K562 (cell line): ENCODE measurements around the gene LRRC8E. TPM values are rescaled to one million over a fixed set of nuclear protein-coding genes. Genes with fewer than 3 reads are reported as not detected.
A peak's percentile ranks its signal among the peaks of the same experiment; 100 is the strongest.

ENCODE experiments used
- CTCF ChIP-seq, 3 experiments: IDR thresholded peaks in 2 of 3; conservative IDR thresholded peaks in 1 of 3; 2 replicates each; pipeline ENCODE4 v1.5.1; 2011 to 2012; ENCODE audit warnings: low read length in 3 of 3, mild to moderate bottlenecking in 3 of 3, control low read depth in 2 of 3, improper control_type of control experiment in 1 of 3, inconsistent platforms in 1 of 3, low read depth in 1 of 3, mixed read lengths in 1 of 3, moderate library complexity in 1 of 3; ENCODE audit not compliant: insufficient read depth in 2 of 3
- E2F6 ChIP-seq, 2 experiments: IDR thresholded peaks; 2 replicates each; pipeline ENCODE4 v1.6.1; 2011; ENCODE audit warnings: borderline replicate concordance in 1 of 2, control low read depth in 1 of 2, low read depth in 1 of 2, low read length in 1 of 2, mild to moderate bottlenecking in 1 of 2, mixed read lengths in 1 of 2, moderate library complexity in 1 of 2; ENCODE audit not compliant: insufficient read depth in 1 of 2, insufficient read length in 1 of 2, poor library complexity in 1 of 2, severe bottlenecking in 1 of 2; ENCODE audit errors: extremely low read depth in 1 of 2
- ESRRB ChIP-seq: fragments of 250-450 bp; sonication (Bioruptor Pico); IDR thresholded peaks from 2 replicates; pipeline ENCODE4 v1.5.0; 2020; ENCODE audit warnings: mild to moderate bottlenecking, moderate library complexity, borderline replicate concordance
- GTF2F1 ChIP-seq: IDR thresholded peaks from 2 replicates; pipeline ENCODE4 v1.6.1; 2011; ENCODE audit warnings: low read depth, low read length, improper control_type of control experiment
- LCOR ChIP-seq: sonication (generic); formaldehyde crosslinking; IDR thresholded peaks from 2 replicates; pipeline ENCODE4 v1.8.0; 2022; ENCODE audit warnings: mild to moderate bottlenecking, missing genetic modification reagents
- NFIX ChIP-seq: fragments of 250-450 bp; sonication (Bioruptor Pico); IDR thresholded peaks from 2 replicates; pipeline ENCODE4 v1.4.0; 2020; ENCODE audit warnings: low read depth, mild to moderate bottlenecking, moderate library complexity
- PKNOX1 ChIP-seq: fragments of 450-650 bp; IDR thresholded peaks from 2 replicates; pipeline ENCODE4 v1.6.1; 2016
- REST ChIP-seq, 2 experiments: fragments of 450-650 bp; formaldehyde crosslinking in 1 of 2; IDR thresholded peaks; 2 replicates each; pipeline versions ENCODE4 v1.4.0 to v1.6.1; 2014 to 2020; ENCODE audit warnings: mild to moderate bottlenecking in 2 of 2, borderline replicate concordance in 1 of 2, low read depth in 1 of 2
- ZBTB1 ChIP-seq: sonication (generic); formaldehyde crosslinking; IDR thresholded peaks from 2 replicates; pipeline ENCODE4 v1.8.1; 2023; ENCODE audit warnings: missing genetic modification reagents, low read depth, mild to moderate bottlenecking, borderline replicate concordance
- ZNF121 ChIP-seq: sonication (generic); formaldehyde crosslinking; conservative IDR thresholded peaks from 2 replicates; pipeline ENCODE4 v1.8.0; 2022; ENCODE audit warnings: missing genetic modification reagents
- ZNF217 ChIP-seq: sonication (generic); formaldehyde crosslinking; IDR thresholded peaks from 2 replicates; pipeline ENCODE4 v1.8.0; 2022; ENCODE audit warnings: mild to moderate bottlenecking, missing genetic modification reagents
- ZNF445 ChIP-seq: fragments of 250-450 bp; sonication (Bioruptor Pico); IDR thresholded peaks from 2 replicates; pipeline ENCODE4 v1.4.0; 2020; ENCODE audit warnings: low read depth, mild to moderate bottlenecking, moderate library complexity
- ZNF584 ChIP-seq: fragments of 200-800 bp; sonication (Bioruptor generic); IDR thresholded peaks from 2 replicates; pipeline ENCODE4 v1.6.1; 2016; ENCODE audit warnings: low read depth, mild to moderate bottlenecking, missing genetic modification characterization, missing compliant biosample characterization
- polyA plus RNA-seq, 8 experiments: library from polyadenylated mRNA; depleted of rRNA in 4 of 8; stranded (reverse) in 5 of 8; unstranded in 3 of 8; fragments of >200 nt; fragmentation: Nextera tagmentation in 2 of 8; fragmentation: Illumina TruSeq in 1 of 8; extraction: Ambion mirVana in 2 of 8; extraction: Trizol in 1 of 8; gene quantifications; 2 replicates each; pipeline versions ENCODE4 v1.2.1 to v1.2.3, GENCODE V29; 2011 to 2014; ENCODE audit warnings: inconsistent platforms in 1 of 8, missing spikeins in 1 of 8
- total RNA-seq, 7 experiments: library from RNA; depleted of rRNA in 6 of 7; stranded (reverse); fragments of >200 nt in 6 of 7; fragmentation: Illumina TruSeq in 2 of 7; extraction: Trizol in 2 of 7; gene quantifications; 2 replicates each; pipeline versions ENCODE4 v1.2.1 to v1.2.3, GENCODE V29; 2011 to 2021; ENCODE audit warnings: low replicate concordance in 1 of 7

Gene LRRC8E
- total and polyA plus RNA-seq, 9 of the 15 experiments (the other 6 are each of a cell fraction or from before 2014, with no cell fraction given) = 0.08 to 5.7 (median 3.5) TPM; not detected in 1

- TF ChIP-seq PKNOX1 (no peak), ZNF584 (CRISPR knock-in tag) (no peak), REST (IDR thresholded peaks at IDR 0.05; ENCODE audit: borderline replicate concordance) (no peak), REST (CRISPR knock-in tag; IDR thresholded peaks at IDR 0.05; ENCODE audit: low read depth) (peak; percentile 62; the same call in 1 of the 2 replicates), ESRRB (CRISPR knock-in tag) (no peak), ZNF445 (CRISPR knock-in tag) (no peak), E2F6 (IDR thresholded peaks at IDR 0.05; ENCODE audit: borderline replicate concordance in 1 of 2, extremely low read depth in 1 of 2, insufficient read depth in 1 of 2, insufficient read length in 1 of 2, low read depth in 1 of 2, low read length in 1 of 2, poor library complexity in 1 of 2, severe bottlenecking in 1 of 2) (peak in 1 of 2 experiments; percentile 45), ZNF121 (no peak), ZBTB1 (CRISPR knock-in tag) (peak; percentile 79; the same call in 1 of the 2 replicates), ZNF217 (CRISPR knock-in tag) (no peak), CTCF (IDR thresholded peaks at IDR 0.05 in 2 of 3, conservative IDR thresholded peaks at IDR 0.05 in 1 of 3; ENCODE audit: insufficient read depth in 2 of 3, low read depth in 1 of 3, low read length in 3 of 3) (0 out of 6 replicates have a peak, but pooled peaks of 1 of the 3 experiments have one; percentile 9), LCOR (CRISPR knock-in tag) (no peak), GTF2F1 (no peak), NFIX (CRISPR knock-in tag) (no peak)
Measured at GRCh38 chr19:7861619-7862412, 26.5 kb upstream of the LRRC8E start (continued).
